ENCODE results near the gene AGER. TPM values are rescaled to one million over a fixed set of nuclear protein-coding genes. Genes with fewer than 3 reads are reported as not detected.

Gene AGER
- total and polyA plus RNA-seq, 9 of the 15 experiments (the other 6 are each of a cell fraction or from before 2014, with no cell fraction given), result 1.2 to 11.5 (median 4.1) TPM

DNA sequence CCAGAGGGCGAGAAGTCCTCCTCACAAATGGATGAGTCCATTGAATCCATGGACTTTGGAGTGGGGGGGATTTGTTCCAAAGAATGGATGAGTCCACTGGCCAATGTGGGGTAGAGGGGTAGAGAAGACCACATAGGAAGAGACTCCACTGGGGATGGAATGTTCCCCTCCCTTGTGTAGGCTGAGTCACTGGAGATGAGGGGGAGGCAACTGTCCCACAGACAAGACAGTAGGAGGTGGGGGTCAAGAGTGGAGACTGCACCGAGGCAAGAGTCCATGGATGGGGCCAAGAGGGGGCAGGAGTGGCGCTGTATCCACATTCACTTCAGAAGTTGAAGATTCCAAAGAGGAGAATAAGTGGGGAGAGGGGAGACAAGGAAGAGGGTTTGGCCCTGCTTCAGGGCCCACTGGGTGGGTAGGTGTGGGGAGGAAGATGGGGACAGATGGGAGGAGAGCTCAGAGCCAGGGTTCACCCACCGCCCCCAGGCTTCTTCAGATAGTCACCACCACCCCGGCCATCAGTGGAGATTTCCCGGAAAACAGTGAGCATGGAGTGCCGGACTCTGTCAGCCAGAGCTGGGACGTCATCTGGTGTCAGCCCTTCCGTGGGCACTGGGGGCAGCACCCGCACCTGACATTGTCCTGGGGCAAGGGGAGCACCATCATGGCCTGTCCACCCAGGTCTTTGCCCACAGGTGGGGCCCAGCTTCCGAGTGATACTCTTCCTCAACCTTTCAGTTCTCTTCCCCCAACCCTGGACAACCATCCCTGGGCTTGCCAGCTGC, 15.1 kb downstream of the AGER start (continued):
- TF ChIP-seq, protein P1, sequence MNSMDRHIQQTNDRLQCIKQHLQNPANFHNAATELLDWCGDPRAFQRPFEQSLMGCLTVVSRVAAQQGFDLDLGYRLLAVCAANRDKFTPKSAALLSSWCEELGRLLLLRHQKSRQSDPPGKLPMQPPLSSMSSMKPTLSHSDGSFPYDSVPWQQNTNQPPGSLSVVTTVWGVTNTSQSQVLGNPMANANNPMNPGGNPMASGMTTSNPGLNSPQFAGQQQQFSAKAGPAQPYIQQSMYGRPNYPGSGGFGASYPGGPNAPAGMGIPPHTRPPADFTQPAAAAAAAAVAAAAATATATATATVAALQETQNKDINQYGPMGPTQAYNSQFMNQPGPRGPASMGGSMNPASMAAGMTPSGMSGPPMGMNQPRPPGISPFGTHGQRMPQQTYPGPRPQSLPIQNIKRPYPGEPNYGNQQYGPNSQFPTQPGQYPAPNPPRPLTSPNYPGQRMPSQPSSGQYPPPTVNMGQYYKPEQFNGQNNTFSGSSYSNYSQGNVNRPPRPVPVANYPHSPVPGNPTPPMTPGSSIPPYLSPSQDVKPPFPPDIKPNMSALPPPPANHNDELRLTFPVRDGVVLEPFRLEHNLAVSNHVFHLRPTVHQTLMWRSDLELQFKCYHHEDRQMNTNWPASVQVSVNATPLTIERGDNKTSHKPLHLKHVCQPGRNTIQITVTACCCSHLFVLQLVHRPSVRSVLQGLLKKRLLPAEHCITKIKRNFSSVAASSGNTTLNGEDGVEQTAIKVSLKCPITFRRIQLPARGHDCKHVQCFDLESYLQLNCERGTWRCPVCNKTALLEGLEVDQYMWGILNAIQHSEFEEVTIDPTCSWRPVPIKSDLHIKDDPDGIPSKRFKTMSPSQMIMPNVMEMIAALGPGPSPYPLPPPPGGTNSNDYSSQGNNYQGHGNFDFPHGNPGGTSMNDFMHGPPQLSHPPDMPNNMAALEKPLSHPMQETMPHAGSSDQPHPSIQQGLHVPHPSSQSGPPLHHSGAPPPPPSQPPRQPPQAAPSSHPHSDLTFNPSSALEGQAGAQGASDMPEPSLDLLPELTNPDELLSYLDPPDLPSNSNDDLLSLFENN (IDR thresholded peaks at IDR 0.05; ENCODE audit: low read depth in 2 of 2, low read length in 2 of 2), result no peak
- no peak for TF ChIP-seq RBM22 (IDR thresholded peaks at IDR 0.05; ENCODE audit: low read depth, low read length, poor library complexity, severe bottlenecking)
- 0 out of 2 replicates have a peak, but pooled peaks have one; percentile 39 for TF ChIP-seq CTBP1 (IDR thresholded peaks at IDR 0.05; ENCODE audit: borderline replicate concordance)
- TF ChIP-seq SREBF2 (CRISPR knock-in tag; IDR thresholded peaks at IDR 0.05), result no peak
- peak in 1 of 2 experiments; percentile 26; a peak in 1 of 4 replicates for TF ChIP-seq TEAD1 (CRISPR knock-in tag; IDR thresholded peaks at IDR 0.05)
- no peak for TF ChIP-seq MCM3 (IDR thresholded peaks at IDR 0.05)
- TF ChIP-seq RCOR1 (IDR thresholded peaks at IDR 0.05; ENCODE audit: borderline replicate concordance in 1 of 2, low read depth in 2 of 2, low read length in 2 of 2), result peak in 1 of 2 experiments; percentile 45; a peak in 1 of 4 replicates
- TF ChIP-seq RBM39 (optimal IDR thresholded peaks at IDR 0.05; ENCODE audit: low read depth, low read length), result no peak
- no peak for TF ChIP-seq MCM7 (IDR thresholded peaks at IDR 0.05)
- TF ChIP-seq, protein P2, sequence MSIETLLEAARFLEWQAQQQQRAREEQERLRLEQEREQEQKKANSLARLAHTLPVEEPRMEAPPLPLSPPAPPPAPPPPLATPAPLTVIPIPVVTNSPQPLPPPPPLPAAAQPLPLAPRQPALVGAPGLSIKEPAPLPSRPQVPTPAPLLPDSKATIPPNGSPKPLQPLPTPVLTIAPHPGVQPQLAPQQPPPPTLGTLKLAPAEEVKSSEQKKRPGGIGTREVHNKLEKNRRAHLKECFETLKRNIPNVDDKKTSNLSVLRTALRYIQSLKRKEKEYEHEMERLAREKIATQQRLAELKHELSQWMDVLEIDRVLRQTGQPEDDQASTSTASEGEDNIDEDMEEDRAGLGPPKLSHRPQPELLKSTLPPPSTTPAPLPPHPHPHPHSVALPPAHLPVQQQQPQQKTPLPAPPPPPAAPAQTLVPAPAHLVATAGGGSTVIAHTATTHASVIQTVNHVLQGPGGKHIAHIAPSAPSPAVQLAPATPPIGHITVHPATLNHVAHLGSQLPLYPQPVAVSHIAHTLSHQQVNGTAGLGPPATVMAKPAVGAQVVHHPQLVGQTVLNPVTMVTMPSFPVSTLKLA (conservative IDR thresholded peaks at IDR 0.05), result 0 out of 4 replicates have a peak, but pooled peaks of 1 of the 2 experiments have one; percentile 22
- no peak for TF ChIP-seq ZNF133 (CRISPR knock-in tag; IDR thresholded peaks at IDR 0.05)
- TF ChIP-seq ZEB2 (IDR thresholded peaks at IDR 0.05), result peak; percentile 37; the same call in 1 of the 2 replicates
- peak; percentile 46; the same call in 1 of the 2 replicates for TF ChIP-seq MBD2 (IDR thresholded peaks at IDR 0.05; ENCODE audit: borderline replicate concordance, low read depth)
- peak in 1 of 2 experiments; percentile 42; a peak in 1 of 4 replicates for TF ChIP-seq TRIM24 (IDR thresholded peaks at IDR 0.05)
- no peak for TF ChIP-seq STAT5A (IDR thresholded peaks at IDR 0.05; ENCODE audit: borderline replicate concordance, low read length)
- no peak for TF ChIP-seq CEBPB (tag; IDR thresholded peaks at IDR 0.05)
- TF ChIP-seq FOSL1 (tag; conservative IDR thresholded peaks at IDR 0.05), result peak; percentile 83
- peak; percentile 83 for TF ChIP-seq OTX1 (CRISPR knock-in tag; IDR thresholded peaks at IDR 0.05)
- TF ChIP-seq POLR2A (conservative IDR thresholded peaks at IDR 0.05), result peak; percentile 63; the same call in 1 of the 2 replicates
- TF ChIP-seq ZNF263 (CRISPR knock-in tag; IDR thresholded peaks at IDR 0.05; ENCODE audit: borderline replicate concordance), result peak; percentile 45; the same call in 1 of the 2 replicates
- no peak for TF ChIP-seq SIX5 (IDR thresholded peaks at IDR 0.05; ENCODE audit: borderline replicate concordance in 1 of 2, insufficient read depth in 1 of 2, low read depth in 1 of 2, low read length in 2 of 2)
- TF ChIP-seq, protein P3, sequence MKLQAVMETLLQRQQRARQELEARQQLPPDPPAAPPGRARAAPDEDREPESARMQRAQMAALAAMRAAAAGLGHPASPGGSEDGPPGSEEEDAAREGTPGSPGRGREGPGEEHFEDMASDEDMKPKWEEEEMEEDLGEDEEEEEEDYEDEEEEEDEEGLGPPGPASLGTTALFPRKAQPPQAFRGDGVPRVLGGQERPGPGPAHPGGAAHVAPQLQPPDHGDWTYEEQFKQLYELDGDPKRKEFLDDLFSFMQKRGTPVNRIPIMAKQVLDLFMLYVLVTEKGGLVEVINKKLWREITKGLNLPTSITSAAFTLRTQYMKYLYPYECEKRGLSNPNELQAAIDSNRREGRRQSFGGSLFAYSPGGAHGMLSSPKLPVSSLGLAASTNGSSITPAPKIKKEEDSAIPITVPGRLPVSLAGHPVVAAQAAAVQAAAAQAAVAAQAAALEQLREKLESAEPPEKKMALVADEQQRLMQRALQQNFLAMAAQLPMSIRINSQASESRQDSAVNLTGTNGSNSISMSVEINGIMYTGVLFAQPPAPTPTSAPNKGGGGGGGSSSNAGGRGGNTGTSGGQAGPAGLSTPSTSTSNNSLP (IDR thresholded peaks at IDR 0.05; ENCODE audit: borderline replicate concordance, low read depth, low read length), result no peak
- no peak for TF ChIP-seq FOXJ3 (CRISPR knock-in tag; IDR thresholded peaks at IDR 0.05)
